ENCODE measurements around the gene SLC4A7. TPM values are rescaled to one million over a fixed set of nuclear protein-coding genes. Genes with fewer than 3 reads are reported as not detected.

The SLC4A7 gene
- total RNA-seq, 2 donors from 2014 or later = 43.8 to 56.9 TPM

GRCh38 chr3:27504749-27505148, 20.6 kb upstream of the SLC4A7 start:
- no peak overlapping the region for H3K27ac Mint-ChIP-seq
- H3K4me1 Mint-ChIP-seq = no peaks in the 10 kb centered on the region
- H3K9me3 Mint-ChIP-seq = no peaks in the 10 kb centered on the region
- ATAC-seq (replicated peaks) = no peak
- H3K27me3 Mint-ChIP-seq = no peaks in the 10 kb centered on the region
- no peaks in the 10 kb centered on the region for H3K36me3 Mint-ChIP-seq (ENCODE audit: low read depth)
- H3K4me3 Mint-ChIP-seq = no peak overlapping the region

- Mint-ChIP-seq H3K27me3 (no peaks in the 10 kb centered on the region), H3K9me3 (no peaks in the 10 kb centered on the region), H3K4me3 (no peak overlapping the region), H3K27ac (no peak overlapping the region), H3K4me1 (no peaks in the 10 kb centered on the region), H3K36me3 (ENCODE audit: low read depth) (no peaks in the 10 kb centered on the region)
- ATAC-seq (replicated peaks) = no peak
Measured at GRCh38 chr3:27503526-27503925, 19.3 kb upstream of the SLC4A7 start.

- Mint-ChIP-seq H3K36me3 (ENCODE audit: low read depth) (no peaks in the 10 kb centered on the region), H3K9me3 (no peaks in the 10 kb centered on the region), H3K4me3 (no peak overlapping the region), H3K27me3 (no peaks in the 10 kb centered on the region), H3K4me1 (no peaks in the 10 kb centered on the region), H3K27ac (no peak overlapping the region)
- ATAC-seq (replicated peaks) = no peak
Measured at GRCh38 chr3:27501759-27502158, 17.6 kb upstream of the SLC4A7 start.

GRCh38 chr3:27500986-27501385, 16.8 kb upstream of the SLC4A7 start:
- no peak for ATAC-seq (replicated peaks)
- Mint-ChIP-seq H3K4me1 (no peaks in the 10 kb centered on the region), H3K27me3 (no peaks in the 10 kb centered on the region), H3K4me3 (no peak overlapping the region), H3K9me3 (no peaks in the 10 kb centered on the region), H3K27ac (no peak overlapping the region), H3K36me3 (ENCODE audit: low read depth) (no peaks in the 10 kb centered on the region)

GRCh38 chr3:27500035-27500434, 15.9 kb upstream of the SLC4A7 start:
- no peak for ATAC-seq (replicated peaks)
- H3K4me1 Mint-ChIP-seq = no peaks in the 10 kb centered on the region
- no peaks in the 10 kb centered on the region for H3K9me3 Mint-ChIP-seq
- no peaks in the 10 kb centered on the region for H3K36me3 Mint-ChIP-seq (ENCODE audit: low read depth)
- no peak overlapping the region for H3K27ac Mint-ChIP-seq
- H3K27me3 Mint-ChIP-seq = no peaks in the 10 kb centered on the region
- H3K4me3 Mint-ChIP-seq = no peak overlapping the region

- no peak overlapping the region for H3K4me3 Mint-ChIP-seq
- no peaks in the 10 kb centered on the region for H3K36me3 Mint-ChIP-seq (ENCODE audit: low read depth)
- H3K9me3 Mint-ChIP-seq = no peaks in the 10 kb centered on the region
- H3K27ac Mint-ChIP-seq = no peak overlapping the region
- no peaks in the 10 kb centered on the region for H3K27me3 Mint-ChIP-seq
- ATAC-seq (replicated peaks) = no peak
- H3K4me1 Mint-ChIP-seq = no peaks in the 10 kb centered on the region
Measured at GRCh38 chr3:27494784-27495183, 10.6 kb upstream of the SLC4A7 start.

- H3K27ac Mint-ChIP-seq = no peak overlapping the region
- no peaks in the 10 kb centered on the region for H3K9me3 Mint-ChIP-seq
- H3K27me3 Mint-ChIP-seq = no peaks in the 10 kb centered on the region
- no peaks in the 10 kb centered on the region for H3K36me3 Mint-ChIP-seq (ENCODE audit: low read depth)
- no peak for ATAC-seq (replicated peaks)
- H3K4me1 Mint-ChIP-seq = no peaks in the 10 kb centered on the region
- H3K4me3 Mint-ChIP-seq = no peak overlapping the region
Measured at GRCh38 chr3:27488821-27489220, 4.6 kb upstream of the SLC4A7 start.

- no peaks in the 10 kb centered on the region for H3K9me3 Mint-ChIP-seq
- no peak overlapping the region for H3K27ac Mint-ChIP-seq
- H3K36me3 Mint-ChIP-seq (ENCODE audit: low read depth) = peaks cover 10% of the 10 kb centered on the region
- no peaks in the 10 kb centered on the region for H3K27me3 Mint-ChIP-seq
- H3K4me3 Mint-ChIP-seq = no peak overlapping the region
- no peak for ATAC-seq (replicated peaks)
- no peaks in the 10 kb centered on the region for H3K4me1 Mint-ChIP-seq
Measured at GRCh38 chr3:27487383-27487782, 3.2 kb upstream of the SLC4A7 start.

- Mint-ChIP-seq H3K27ac (no peak overlapping the region), H3K36me3 (ENCODE audit: low read depth) (peaks cover 17% of the 10 kb centered on the region), H3K27me3 (no peaks in the 10 kb centered on the region), H3K4me1 (peaks cover 4% of the 10 kb centered on the region), H3K4me3 (no peak overlapping the region), H3K9me3 (no peaks in the 10 kb centered on the region)
- no peak for ATAC-seq (replicated peaks)
Measured at GRCh38 chr3:27486336-27486735, 2.2 kb upstream of the SLC4A7 start.

- no peak for ATAC-seq (replicated peaks)
- H3K27ac Mint-ChIP-seq = no peak overlapping the region
- H3K4me1 Mint-ChIP-seq = peaks cover 9% of the 10 kb centered on the region
- peaks cover 22% of the 10 kb centered on the region for H3K36me3 Mint-ChIP-seq (ENCODE audit: low read depth)
- H3K4me3 Mint-ChIP-seq = no peak overlapping the region
- H3K9me3 Mint-ChIP-seq = no peaks in the 10 kb centered on the region
- no peaks in the 10 kb centered on the region for H3K27me3 Mint-ChIP-seq
Measured at GRCh38 chr3:27485866-27486265, 1.7 kb upstream of the SLC4A7 start.

- peak overlapping the region; percentile 99 for H3K4me3 Mint-ChIP-seq
- peaks cover 28% of the 10 kb centered on the region for H3K4me1 Mint-ChIP-seq
- H3K27me3 Mint-ChIP-seq = no peaks in the 10 kb centered on the region
- H3K27ac Mint-ChIP-seq = peak overlapping the region; percentile 98
- no peaks in the 10 kb centered on the region for H3K9me3 Mint-ChIP-seq
- ATAC-seq (replicated peaks) = peak; percentile 9
- peaks cover 34% of the 10 kb centered on the region for H3K36me3 Mint-ChIP-seq (ENCODE audit: low read depth)
Measured at GRCh38 chr3:27483117-27484014, 818 bp downstream of the SLC4A7 start.

- Mint-ChIP-seq H3K4me3 (peak overlapping the region; percentile 99), H3K36me3 (ENCODE audit: low read depth) (peaks cover 56% of the 10 kb centered on the region)
- no peak for ATAC-seq (replicated peaks)
Measured at GRCh38 chr3:27479806-27480543, 4.2 kb downstream of the SLC4A7 start.

GRCh38 chr3:27471923-27472550, 12.1 kb downstream of the SLC4A7 start:
- Mint-ChIP-seq H3K9me3 (peaks cover 4% of the 10 kb centered on the region), H3K27ac (no peak overlapping the region), H3K4me1 (peaks cover 32% of the 10 kb centered on the region), H3K4me3 (no peak overlapping the region), H3K27me3 (no peaks in the 10 kb centered on the region), H3K36me3 (ENCODE audit: low read depth) (peaks cover 33% of the 10 kb centered on the region)
- ATAC-seq (replicated peaks) = no peak

More at GRCh38 chr3:27479806-27480543, 4.2 kb downstream of the SLC4A7 start:
- Mint-ChIP-seq H3K27me3 (no peaks in the 10 kb centered on the region), H3K9me3 (peaks cover 4% of the 10 kb centered on the region), H3K27ac (peak overlapping the region; percentile 98), H3K4me1 (peaks cover 47% of the 10 kb centered on the region)

- no peak overlapping the region for H3K4me3 Mint-ChIP-seq
- peaks cover 11% of the 10 kb centered on the region for H3K4me1 Mint-ChIP-seq
- H3K27ac Mint-ChIP-seq = peak overlapping the region; percentile 66
- no peaks in the 10 kb centered on the region for H3K27me3 Mint-ChIP-seq
- ATAC-seq (replicated peaks) = no peak
- H3K9me3 Mint-ChIP-seq = no peaks in the 10 kb centered on the region
- peaks cover 16% of the 10 kb centered on the region for H3K36me3 Mint-ChIP-seq (ENCODE audit: low read depth)
Measured at GRCh38 chr3:27468283-27468886, 15.8 kb downstream of the SLC4A7 start.
